CD4-positive, alpha-beta T cell treated with Interleukin-6 at 100 ng/mL for 8 hours (primary cell): ENCODE results near the gene NMT1.

Experiments
- DNase-seq: peaks from one replicate; pipeline ENCODE4 v3.0.0-alpha.2; 2020; ENCODE audit warnings: mixed read lengths, low spot score

NMT1 gene

GRCh38 chr17:45104907-45105624, 43.9 kb downstream of the NMT1 start:
- DNase-seq = no peak

- no peak for DNase-seq
Observed at GRCh38 chr17:45106096-45106495, 45.0 kb downstream of the NMT1 start.

- no peak for DNase-seq
Observed at GRCh38 chr17:45106582-45106981, 45.5 kb downstream of the NMT1 start.

GRCh38 chr17:45107293-45108010, 46.3 kb downstream of the NMT1 start:
- no peak for DNase-seq

DNA sequence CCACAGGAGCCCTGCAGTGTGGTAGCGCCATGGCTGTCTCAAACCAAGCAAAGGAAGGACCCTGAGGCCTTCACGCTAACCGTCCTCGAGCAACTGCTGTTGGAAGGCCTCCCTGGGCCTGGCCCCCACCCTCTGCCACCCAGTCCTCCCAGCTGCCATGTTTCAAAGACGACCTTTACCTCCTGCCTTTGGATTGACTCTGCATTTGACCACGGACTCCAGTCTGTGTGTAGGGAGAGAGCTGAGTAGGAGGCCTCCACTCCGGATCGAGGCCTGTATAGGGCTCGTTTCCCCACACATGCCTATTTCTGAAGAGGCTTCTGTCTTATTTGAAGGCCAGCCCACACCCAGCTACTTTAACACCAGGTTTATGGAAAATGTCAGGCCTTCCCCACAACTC, 46.9 kb downstream of the NMT1 start:
- DNase-seq = no peak

DNA sequence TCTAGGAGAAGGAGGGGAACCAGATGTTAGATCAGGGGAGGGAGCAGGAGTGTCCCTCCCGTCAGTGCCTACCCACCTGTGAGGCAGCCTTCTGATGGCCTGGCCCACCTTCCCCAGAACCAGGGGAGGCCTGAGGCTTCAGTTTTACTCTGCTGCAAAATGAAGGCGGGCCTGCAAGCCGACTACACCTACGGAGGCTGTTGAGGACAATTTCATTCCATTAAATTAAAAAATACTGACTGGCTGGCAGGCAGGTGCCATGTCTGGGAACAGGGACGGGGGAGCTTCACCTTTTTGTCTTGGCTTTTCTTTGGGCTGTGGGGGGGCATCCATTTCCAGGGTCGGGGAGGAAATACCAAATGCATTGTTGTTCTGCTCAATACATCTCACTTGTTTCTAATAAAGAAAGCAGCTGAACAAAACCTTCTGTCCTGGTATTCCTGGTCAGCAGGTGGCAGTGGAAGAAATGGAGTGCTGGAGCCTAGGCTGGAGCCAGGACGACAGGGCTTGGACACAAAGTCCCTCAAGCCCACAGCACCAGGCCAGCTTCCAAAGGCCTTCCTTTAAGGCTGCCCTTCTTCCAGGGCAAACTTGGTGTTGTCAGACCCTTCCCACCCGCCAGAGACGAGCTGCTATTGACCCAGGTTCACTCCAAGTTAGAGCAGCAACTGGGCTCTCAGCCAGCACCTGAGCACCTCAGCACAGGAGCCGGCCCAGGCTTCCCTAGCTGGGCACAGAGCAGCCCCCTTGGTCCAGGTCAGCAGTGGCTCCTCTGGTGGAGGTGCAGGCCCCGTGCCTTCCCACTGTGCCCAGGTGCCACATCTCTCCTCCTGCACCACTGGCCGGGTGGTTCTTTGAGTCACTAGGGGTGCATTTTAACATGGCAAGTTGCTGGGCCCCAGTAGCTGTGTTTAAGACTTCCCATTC, 47.7 kb downstream of the NMT1 start:
- DNase-seq = no peak

GRCh38 chr17:45110676-45111611, 49.8 kb downstream of the NMT1 start:
- DNase-seq = no peak

DNA sequence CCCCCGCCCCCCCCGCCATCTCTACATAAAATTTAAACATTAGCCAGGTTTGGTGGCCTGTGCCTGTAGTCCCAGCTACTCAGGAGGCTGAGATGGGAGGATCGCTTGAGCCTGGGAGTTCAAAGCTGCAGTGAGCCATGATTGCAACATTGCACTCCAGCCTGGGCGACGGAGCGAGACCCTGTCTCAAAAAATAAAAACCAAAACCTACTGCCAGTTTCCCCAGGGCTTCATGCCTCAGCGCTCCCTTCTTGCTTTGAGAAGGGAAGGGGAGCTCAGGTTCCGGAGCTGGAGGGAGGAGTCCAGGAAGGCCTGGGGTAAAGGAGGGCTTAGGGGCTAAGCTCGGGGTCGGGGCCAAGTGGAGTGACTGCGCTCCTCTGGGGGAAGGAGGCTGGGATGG, 50.7 kb downstream of the NMT1 start:
- DNase-seq = no peak

GRCh38 chr17:45112559-45113423, 51.7 kb downstream of the NMT1 start:
- no peak for DNase-seq

DNA sequence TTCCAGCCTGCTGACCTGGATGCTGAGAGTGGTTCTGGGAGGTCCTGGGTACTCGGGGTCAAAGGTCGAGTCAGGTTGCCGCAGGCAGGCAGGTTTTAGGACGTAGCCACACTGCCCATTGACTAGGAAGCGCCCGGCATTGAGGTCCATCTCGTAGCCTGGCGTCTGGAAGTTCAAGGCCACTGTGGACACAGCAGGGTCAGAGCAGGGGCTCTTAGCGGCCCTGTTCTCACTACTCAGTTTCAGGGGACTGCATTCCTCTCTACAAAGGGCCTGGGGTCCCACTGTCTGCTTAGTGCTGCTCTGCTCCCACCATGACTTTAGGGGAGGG, 52.3 kb downstream of the NMT1 start:
- DNase-seq = no peak

DNA sequence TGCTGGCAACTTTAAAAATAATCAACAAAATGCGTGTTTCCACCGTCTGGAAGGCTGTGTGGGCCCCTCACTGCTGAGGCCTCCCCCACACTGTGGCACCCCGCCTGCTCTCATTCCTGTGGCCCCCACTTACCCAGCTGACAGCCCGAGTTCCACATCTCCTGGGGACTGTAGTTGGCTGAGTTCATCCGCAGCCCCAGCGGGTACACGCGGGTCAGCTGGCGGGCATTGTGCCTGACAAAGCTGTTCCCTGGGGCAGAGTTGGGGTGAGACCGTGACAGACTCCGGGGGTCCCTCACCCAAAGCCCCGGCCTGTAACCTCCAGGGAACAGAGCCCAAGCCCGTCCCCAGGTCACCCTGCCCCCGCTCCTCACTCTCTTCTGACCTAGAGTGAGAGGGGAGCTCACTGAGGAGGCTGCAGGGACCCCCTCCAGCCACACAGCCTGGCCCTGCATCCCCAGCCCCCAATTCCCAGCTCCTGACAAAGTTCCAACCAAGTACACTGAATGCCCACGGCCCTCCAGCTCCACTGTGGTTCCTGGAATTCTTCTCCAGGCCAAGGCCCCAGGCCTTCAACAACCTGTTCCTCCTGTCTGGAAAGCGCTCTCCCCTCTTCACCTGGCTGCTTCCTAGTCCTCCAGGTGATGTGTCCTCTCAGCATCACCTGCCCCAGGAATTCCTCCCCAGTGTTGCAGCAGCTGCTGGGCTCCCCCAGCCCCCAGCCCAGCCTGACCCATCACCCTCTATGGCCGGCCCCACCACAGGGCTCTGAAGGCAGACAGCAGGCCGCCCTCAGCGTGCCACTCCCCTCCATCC, 53.2 kb downstream of the NMT1 start:
- DNase-seq = no peak

DNA sequence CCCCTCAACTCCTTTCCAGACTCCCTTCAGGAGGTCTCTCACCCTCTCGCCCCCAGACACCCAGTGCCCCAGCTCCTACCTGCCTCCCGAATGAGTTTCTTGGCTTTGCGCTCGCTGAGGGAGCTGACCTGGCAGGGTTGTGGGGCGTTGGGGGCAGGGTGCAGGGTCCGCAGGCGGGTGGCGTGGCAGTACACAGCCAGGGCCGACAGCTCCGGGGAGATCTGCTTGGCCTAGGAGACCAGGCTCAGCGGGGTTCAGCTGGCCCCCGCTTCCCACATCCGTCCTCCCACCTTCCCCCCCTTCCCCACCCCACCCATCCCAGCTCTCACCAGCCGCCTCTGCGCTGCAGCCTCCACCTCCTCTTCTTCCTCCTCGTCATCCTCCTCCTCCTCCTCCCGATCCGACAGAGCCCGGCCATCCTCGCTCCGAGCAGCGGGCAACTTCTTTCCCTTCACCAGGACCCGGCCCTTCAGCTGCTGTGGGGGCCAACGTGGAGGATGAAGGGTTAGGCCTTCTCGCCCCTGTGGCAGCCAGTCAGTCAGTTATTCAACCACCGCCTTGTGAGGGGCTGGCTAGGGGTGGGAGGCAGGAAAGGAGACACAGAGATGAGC, 54.0 kb downstream of the NMT1 start:
- no peak for DNase-seq

GRCh38 chr17:45115871-45116270, 54.8 kb downstream of the NMT1 start:
- no peak for DNase-seq

- no peak for DNase-seq
Observed at GRCh38 chr17:45116434-45117016, 55.4 kb downstream of the NMT1 start.

DNA sequence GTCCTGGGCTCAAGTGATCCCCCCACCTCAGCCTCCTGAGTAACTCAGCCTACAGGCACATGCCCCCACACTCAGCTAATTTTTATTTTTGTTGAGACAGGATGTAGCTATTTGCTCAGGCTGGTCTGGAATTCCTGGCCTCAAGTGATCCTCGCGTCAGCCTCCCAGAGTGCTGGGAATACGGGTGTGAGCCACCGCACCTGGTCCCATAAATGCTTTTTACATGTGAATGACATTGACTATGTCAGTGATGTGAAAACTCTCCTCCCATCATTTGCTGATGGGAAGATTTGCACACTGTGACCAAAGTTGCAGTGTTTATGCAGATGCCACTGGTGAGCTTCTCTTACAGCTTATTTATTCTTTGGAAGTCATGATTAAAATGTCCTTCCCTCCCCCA, 56.2 kb downstream of the NMT1 start:
- no peak for DNase-seq

DNA sequence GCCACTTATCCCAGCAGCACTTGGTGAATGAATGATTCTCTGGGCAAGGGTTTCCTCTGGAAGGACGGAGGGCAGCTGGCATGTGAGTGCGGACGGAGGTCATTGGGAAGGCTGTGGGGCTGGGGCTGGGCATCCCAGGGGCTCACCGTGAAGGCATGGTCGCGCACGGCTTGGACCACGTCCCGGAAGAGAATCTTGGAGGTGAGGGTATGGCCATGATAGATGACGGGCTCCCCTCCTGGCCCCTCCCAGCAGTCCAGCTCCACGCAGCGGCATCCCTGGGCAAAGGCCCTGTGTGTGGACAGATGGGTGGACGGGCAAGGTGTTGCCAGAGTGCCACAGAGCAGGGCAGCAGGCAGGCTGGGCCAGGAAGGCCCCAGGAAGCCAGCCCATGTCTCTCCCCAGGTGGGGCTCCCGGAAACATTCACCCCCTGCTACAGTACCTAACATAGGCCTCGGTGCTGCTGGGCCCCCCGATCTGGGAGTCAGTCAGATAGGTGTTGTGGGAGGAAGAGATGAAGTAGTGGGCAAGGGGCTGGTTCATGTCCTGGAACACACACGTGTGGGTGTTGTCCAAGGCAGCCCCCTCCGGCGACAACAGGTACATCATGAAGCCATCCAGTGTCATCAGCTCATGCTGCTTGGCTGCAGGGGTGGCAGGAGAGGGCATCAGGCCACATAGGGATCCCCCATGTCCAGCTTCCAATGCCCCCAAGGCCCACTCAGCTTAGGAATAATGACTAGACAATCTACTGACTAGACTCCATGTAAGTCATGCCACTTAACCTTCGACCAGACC, 56.9 kb downstream of the NMT1 start:
- DNase-seq = no peak

DNA sequence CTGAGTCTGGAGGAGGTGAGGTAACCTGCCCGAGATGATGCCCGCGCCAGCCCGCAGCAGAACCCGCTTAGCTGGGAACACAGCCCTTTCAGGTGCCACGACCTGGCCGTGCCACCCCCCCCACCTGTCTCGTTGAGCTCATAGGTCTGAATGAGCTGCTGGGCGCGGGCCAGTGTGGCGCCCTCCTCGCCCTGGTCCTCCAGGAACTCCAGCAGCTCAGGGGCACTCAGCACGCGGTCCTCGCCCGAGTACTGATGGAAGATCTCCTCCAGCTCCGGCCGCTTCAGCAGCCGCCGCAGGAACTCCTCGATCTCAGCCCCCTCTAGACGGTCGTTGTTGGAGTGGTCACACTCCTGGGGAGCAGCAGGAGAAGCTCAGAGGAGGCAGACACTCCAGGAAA, 57.6 kb downstream of the NMT1 start:
- DNase-seq = no peak

DNA sequence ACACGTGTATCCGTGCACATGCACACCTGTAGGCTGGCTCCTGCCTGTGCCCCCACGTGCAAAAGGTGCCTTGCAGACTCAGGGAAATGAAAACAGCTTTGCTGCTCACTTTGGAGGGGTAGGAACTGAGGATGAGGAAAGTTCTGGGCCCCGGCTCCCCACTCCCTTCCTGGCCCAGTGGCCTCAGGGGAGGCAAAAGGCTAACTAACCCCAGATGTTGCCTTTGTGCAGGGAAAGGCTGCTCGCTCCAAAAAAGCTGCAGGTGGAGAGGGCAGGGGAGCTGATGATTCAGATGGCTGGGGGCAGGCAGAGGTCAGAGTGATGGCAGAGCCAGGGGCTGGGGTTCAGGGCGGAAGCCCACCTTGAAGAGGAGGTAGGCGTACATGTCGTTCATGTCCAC, 58.8 kb downstream of the NMT1 start:
- DNase-seq = no peak
